ENCODE measurements around the gene HNF1B.

DNA sequence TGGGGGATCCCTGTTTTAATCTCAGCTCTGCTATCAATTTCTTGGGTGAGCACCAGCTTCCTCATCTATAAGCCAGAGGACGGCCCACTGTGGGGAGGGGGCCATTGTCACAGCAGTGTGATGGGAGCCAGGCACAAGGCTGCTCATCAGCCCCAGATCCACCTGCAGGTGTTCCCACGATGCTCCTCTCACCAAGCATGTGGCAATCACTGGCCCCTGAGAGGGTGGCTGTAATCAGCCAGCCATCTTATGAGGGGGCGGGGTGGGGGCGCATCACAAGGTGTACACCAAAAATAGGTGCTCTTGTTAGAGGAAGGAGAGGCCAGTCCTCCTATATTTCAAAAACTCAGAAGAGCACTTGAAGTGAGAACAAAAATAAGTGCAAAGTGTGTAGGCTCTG lies 31.2 kb downstream of the HNF1B start:
- TF ChIP-seq CTCF (conservative IDR thresholded peaks at IDR 0.05) (no peak), EZH2 (IDR thresholded peaks at IDR 0.05; ENCODE audit: low read depth) (no peak)
